Measurements from ENCODE around the gene PRDX2.
A peak's percentile ranks its signal among the peaks of the same experiment; 100 is the strongest.

Gene PRDX2

GRCh38 chr19:12751635-12752034, 50.0 kb downstream of the PRDX2 start, which contains the start of gene BEST2:
TSS of gene BEST2 (plus strand) at chr19:12751791. CDS start at chr19:12752593, 802 bp downstream.
- no peak for DNase-seq

DNA sequence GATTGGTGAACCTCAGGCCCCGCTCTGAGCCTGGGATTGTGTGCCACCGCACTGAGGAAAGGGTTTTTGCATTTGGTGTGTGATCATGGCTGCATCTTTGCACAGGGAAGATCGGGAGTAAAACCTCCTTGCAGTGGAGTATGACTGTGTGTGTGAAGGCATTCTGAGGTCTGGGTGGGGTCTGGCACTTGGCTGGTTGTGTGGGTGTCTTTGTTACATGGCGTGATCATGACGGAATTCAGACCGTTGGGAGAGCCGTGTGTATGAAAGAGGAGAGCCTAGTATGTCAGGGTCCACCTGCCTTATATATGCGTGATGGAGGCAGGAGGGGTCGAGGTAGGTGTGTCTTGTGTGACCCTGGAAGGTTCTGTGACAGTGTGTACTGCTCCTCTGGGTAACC, 50.7 kb downstream of the PRDX2 start:
- DNase-seq: no peak

- peak; percentile 8 for DNase-seq
These were observed 51.6 kb downstream of the PRDX2 start for GRCh38 chr19:12749938-12750521.

DNA sequence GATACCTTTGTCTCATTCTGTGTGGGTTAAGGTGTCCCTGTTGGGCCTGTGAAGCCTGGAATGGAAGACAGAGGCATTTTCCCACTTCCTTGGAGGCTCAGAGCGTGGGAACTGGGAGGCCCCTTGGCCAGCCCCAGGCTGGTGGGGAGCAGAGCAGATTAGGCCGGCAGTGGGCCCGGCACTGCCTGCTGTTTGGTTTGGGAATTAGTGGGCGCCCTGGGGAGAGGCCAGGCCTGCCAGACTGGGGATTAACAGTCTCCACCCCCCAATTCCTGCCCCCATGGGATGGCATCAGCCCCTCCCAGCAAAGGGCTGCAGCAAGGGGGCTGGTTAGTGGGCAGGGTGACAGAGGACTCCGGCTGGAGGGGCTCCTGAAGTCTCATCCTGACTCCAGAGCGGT, 53.1 kb downstream of the PRDX2 start:
- DNase-seq: no peak
